ENCODE results near the gene ZNF467.

ZNF467 gene

GRCh38 chr7:149770728-149771636, 2.4 kb downstream of the ZNF467 start:
- DNase-seq, result peak; percentile 8

GRCh38 chr7:149769915-149770314, 3.5 kb downstream of the ZNF467 start:
- DNase-seq, result no peak

- DNase-seq, result no peak
Observed at GRCh38 chr7:149768931-149769330, 4.5 kb downstream of the ZNF467 start.

GRCh38 chr7:149767068-149767467, 6.3 kb downstream of the ZNF467 start:
- DNase-seq, result no peak

- DNase-seq, result no peak
Observed at GRCh38 chr7:149766135-149766675, 7.2 kb downstream of the ZNF467 start.

GRCh38 chr7:149765399-149766121, 7.8 kb downstream of the ZNF467 start:
- DNase-seq, result no peak

GRCh38 chr7:149764481-149765398, 8.6 kb downstream of the ZNF467 start:
- no peak for DNase-seq

- no peak for DNase-seq
Observed at GRCh38 chr7:149763563-149764240, 9.7 kb downstream of the ZNF467 start.

GRCh38 chr7:149762610-149763009, 10.8 kb downstream of the ZNF467 start:
- no peak for DNase-seq

GRCh38 chr7:149762089-149762488, 11.3 kb downstream of the ZNF467 start:
- no peak for DNase-seq

GRCh38 chr7:149761307-149761706, 12.1 kb downstream of the ZNF467 start:
- DNase-seq, result no peak

GRCh38 chr7:149760538-149760937, 12.8 kb downstream of the ZNF467 start:
- no peak for DNase-seq

GRCh38 chr7:149759093-149759860, 14.1 kb downstream of the ZNF467 start:
- no peak for DNase-seq

GRCh38 chr7:149753375-149754233, 19.8 kb downstream of the ZNF467 start:
- no peak for DNase-seq

- no peak for DNase-seq
Observed at GRCh38 chr7:149752646-149753045, 20.7 kb downstream of the ZNF467 start.

- no peak for DNase-seq
Observed at GRCh38 chr7:149751043-149751775, 22.2 kb downstream of the ZNF467 start.

- no peak for DNase-seq
Observed at GRCh38 chr7:149750122-149750845, 23.1 kb downstream of the ZNF467 start.

GRCh38 chr7:149748076-149748874, 25.1 kb downstream of the ZNF467 start:
- DNase-seq, result no peak
